HG03432 (cell line): ENCODE data around the gene SNAPC4.
"Not testable (repeated sequence)": the region's sequence is repeated elsewhere in the genome, so short reads cannot be mapped to it uniquely, and the experiment has no call there.

Experiments
- ATAC-seq: cut with Tn5 transposase; IDR thresholded peaks from one replicate; pipeline ENCODE4 v1.9.1; 2021; ENCODE audit warnings: mild to moderate bottlenecking, moderate library complexity; ENCODE audit not compliant: unreplicated experiment

Gene SNAPC4

DNA sequence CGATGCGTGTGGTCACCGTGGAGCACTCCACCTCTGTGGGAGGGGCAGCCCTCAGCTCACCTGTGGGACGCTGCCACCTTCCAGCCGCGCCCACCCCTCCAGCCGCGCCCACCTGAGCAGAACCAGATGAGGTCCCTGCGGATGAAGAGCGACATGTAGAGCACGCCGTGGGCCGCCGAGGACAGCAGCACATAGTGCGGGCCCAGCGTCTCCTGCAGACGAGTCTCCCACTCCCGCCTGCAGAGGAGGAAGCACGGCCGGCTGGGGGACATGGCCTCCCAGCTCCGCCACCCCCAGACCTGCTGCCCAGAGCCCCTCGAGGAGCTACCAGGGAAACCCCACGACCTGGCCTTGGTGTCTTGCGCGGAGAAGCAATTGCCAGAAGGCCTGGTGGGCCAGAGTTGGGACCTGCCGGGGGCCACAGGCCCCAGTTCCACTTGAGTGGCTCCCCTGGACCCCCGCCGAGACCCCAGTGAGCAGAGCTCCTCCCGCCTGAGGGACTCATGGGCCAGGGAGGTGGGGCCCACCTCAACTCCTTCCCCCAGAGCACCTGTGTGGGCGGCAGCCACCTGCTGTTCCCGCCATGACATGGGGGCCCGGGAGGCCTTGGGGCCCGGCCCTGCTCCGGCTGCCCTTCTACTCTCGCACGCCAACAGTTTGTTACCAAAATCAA, 33.2 kb upstream of the SNAPC4 start:
- ATAC-seq, result no peak

DNA sequence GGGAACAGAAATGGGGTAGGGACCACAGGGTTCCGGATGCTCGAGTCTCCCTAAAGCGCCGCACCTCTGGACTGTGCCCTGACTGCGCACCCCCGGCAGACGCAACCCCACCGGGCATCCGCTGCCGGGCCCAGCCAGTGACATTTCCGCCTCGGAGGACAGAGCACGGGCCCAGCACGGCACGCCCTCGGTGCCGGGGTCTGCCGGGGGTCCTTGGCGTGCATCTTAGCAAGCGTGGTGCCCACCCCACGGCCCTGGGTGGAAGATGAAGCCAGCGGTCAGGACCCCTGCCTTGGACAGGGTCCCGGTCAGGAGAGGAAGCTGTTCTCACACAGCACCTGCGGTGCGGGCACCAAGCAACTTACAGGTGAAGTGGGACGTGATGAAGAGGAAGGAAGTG, 32.6 kb upstream of the SNAPC4 start:
- no peak for ATAC-seq

DNA sequence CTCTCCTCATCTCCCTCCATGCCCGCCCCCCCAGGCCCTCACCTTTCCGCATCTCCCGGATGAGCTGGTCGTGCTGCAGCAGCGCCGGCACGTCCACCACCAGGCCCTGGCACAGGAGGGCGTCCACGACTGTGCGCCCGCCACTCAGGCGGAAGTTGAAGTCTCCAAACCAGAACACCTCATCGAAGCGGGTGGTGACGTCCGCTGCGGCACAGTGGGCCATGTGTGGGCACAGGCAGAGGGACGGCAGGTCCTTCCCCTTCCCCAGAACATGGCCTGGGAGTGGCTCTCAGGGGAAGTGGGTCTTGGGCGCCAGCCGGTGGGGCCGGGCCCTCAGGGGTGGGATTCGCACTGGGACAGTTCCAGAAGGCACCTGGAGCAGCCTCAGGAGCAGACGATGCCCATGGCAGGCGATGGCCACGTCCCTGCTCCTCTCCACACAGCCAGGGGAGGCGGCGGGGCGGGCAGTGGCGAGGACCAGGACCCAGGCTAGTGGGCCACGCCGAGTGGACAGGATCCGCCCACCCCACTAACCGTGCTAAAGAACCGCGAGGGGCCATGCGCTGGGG, 31.9 kb upstream of the SNAPC4 start:
- ATAC-seq, result no peak

GRCh38 chr9:136430588-136431234, 30.7 kb upstream of the SNAPC4 start:
- no peak for ATAC-seq

- ATAC-seq, result no peak
These were observed 29.9 kb upstream of the SNAPC4 start for GRCh38 chr9:136429683-136430491.

GRCh38 chr9:136429075-136429628, 29.2 kb upstream of the SNAPC4 start:
- ATAC-seq, result no peak

GRCh38 chr9:136426787-136427186, 26.8 kb upstream of the SNAPC4 start:
- ATAC-seq, result no peak

DNA sequence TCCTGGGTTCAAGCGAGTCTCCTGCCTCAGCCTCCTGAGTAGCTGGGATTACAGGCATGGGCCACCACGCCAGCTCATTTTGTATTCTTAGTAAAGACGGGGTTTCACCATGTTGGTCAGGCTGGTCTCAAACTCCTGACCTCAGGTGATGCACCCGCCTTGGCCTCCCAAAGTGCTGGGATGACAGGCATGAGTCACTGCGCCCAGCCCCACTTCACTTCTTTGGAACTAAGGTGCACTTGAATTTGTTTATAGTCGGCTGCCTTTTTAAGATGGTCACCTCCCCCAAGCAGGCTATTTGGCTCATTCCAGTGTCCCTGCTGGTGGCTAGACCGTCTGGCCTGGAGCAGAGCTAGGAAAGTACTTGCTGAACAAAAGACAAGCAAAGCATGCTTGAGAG, 25.4 kb upstream of the SNAPC4 start:
- not testable (repeated sequence) for ATAC-seq

GRCh38 chr9:136424750-136425362, 24.9 kb upstream of the SNAPC4 start:
- no peak for ATAC-seq

DNA sequence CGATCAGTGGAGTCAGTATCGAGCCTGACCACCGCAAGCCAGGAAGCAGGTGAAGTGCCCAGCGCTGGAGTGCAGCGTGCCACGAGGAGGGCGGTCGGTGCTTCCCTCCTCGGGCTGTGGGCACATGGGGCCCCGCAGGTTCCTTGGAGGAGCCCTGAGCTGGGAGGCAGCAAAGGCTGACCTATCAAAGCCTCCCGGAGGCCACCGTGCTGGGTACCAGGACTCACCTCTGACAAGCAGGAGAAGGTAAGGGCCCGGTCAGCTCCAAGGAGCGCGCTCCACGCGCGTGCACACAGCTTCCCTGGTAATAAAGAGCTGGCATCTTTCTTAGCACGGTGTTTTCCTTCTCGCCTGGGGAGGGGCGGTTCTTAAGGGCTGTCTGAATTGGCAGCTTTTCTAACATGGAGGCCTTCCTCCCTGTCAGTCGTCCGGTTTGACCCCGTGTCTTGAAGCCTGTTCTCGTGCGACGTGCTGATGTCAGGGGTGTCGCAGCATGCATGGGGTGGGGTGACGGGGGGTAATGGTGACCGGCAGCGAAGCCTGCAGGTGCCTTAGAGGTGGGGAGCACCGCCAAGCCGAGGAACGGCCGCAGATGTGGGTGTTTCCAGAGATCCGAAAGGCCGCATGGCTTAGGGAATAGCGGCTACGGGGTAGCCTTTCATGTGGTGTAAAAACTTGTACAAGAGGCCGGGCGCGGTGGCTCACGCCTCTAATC, 23.6 kb upstream of the SNAPC4 start:
- ATAC-seq, result no peak

DNA sequence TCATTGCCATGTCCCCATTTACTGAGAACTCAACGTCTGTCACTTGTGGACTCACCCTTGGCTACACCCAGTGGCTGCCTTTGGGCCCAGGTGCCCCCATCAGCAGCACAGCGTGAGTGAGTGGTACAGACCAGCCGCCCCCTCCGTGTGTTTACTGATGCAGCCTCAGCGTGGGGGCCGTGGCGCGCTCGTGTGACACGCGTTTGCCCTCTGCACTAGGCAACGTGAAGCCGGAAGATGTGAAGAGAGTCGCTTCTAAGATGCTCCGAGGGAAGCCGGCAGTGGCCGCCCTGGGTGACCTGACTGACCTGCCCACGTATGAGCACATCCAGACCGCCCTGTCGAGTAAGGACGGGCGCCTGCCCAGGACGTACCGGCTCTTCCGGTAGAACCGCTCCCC, 22.9 kb upstream of the SNAPC4 start:
- ATAC-seq, result no peak

DNA sequence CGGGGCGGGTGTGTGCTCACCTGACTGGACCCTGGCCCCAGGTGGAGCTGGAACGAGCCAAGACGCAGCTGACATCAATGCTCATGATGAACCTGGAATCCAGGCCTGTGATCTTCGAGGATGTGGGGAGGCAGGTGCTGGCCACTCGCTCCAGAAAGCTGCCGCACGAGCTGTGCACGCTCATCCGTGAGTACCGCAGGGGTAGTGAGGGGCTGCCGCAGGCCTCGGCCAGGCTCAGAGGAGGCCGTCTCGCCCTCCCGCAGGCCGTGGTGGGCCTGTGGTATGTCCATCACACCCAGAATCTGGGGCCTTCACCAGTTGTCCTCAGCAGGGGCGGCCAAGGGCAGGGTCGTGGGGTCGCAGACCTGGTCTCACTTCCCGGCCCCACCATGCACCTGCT, 21.8 kb upstream of the SNAPC4 start:
- no peak for ATAC-seq

DNA sequence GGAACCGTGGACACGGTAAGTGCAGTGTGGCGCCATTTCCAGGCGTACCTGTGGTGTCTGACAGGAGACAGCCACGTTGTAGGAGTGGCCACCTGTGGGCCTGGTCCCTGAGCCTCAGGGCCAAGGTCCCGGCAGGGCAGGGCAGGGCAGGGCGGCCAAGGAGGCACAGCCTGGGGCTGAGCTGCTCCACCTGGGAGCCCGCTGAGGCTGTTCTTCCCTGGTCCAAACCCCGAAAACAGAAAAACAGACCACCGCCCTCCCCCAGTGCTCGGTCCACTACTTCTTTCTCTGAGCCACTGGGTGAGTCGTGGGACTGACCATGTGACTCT, 19.1 kb upstream of the SNAPC4 start:
- no peak for ATAC-seq

DNA sequence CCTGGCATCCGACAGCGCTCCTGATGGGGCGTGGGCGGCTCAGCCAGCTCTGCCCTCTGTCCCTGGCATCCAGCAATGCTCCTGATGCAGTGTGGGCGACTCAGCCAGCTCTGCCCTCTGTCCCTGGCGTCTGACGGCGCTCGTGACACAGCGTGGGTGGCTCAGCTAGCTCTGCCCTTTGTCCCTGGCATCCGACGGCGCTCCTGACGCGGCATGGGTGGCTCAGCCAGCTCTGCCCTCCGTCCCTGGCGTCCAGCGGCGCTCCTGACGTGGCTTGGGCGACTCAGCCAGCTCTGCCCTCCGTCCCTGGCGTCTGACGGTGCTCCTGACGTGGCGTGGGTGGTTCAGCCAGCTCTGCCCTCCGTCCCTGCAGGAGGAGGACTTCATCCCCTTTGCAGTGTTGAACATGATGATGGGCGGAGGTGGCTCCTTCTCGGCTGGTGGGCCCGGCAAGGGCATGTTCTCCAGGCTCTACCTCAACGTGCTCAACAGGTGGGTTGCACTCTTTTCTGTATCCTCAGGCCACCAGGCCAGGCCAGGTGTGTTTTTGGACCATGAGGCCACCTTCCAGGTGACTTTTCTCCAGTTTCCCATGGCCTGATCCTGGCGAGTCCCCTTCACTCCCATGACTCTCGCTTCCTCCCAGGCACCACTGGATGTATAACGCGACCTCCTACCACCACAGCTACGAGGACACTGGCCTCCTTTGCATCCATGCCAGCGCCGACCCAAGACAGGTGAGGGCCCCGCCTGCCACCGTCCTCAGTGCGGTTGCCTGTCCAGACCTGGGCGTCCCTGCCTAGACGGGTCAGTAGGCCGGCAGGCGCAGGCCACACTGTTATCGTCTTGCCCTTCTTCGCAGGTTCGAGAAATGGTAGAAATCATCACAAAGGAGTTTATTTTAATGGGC, 18.5 kb upstream of the SNAPC4 start:
- no peak for ATAC-seq

DNA sequence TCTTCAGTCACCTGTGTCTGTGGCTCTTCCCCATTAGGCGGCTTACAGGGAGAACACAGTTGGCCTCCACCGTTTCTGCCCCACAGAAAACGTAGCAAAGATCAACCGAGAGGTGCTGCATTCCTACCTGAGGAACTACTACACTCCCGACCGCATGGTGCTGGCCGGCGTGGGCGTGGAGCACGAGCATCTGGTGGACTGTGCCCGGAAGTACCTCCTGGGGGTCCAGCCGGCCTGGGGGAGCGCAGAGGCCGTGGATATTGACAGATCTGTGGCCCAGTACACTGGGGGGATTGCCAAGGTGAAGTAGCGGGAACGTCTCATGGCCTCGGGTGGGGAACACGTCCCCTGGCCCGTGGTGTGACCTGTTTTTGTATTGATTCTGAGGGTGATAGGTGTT, 16.9 kb upstream of the SNAPC4 start:
- ATAC-seq, result no peak

DNA sequence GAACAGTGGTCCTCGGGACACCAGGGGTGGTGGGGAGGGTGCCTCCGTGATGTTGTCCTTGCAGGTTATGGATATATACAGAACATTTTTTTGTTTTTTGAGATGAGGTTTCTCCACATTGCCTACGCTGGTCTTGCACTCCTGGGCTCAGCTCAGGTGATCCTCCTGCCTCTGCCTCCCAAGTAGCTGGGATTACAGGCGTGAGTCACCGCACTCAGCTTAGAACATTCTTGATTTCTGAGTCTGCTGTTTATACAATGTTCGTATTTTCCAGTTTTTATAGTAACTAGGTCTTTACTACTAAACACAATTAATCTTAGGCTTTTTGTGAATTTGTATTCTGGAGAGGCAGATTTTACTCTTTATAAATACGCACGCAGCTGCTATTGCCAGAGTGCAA, 16.5 kb upstream of the SNAPC4 start:
- no peak for ATAC-seq

- no peak for ATAC-seq
These were observed 13.0 kb upstream of the SNAPC4 start for GRCh38 chr9:136412962-136413361.

DNA sequence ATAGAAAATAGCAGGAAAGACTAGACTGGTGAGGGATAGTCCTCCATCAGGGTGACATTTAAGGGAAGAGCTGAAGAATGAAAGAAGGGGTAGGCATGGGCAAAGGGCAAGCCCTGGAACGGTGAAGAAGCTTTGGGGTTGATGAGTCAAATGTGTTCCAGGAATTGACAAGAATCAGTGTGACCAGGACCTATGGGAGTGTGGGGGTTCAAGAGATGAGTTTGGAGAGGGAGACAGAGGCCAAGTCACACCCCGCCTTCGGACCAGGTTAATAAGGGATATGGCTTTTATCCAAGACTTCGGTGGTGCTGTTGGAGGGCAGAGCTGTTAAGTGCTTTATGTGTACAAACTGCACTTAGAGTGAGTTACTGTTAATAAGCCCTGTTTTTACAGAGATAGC, 11.4 kb upstream of the SNAPC4 start:
- no peak for ATAC-seq

GRCh38 chr9:136410500-136411287, 10.7 kb upstream of the SNAPC4 start, which contains the start of the genes ENTR1 and PMPCA:
TSS of gene ENTR1 (minus strand) at chr9:136410614. CDS start at chr9:136410397, 217 bp downstream.
TSS of gene PMPCA (plus strand) at chr9:136410658. CDS start at chr9:136410669, 11 bp downstream.
- ATAC-seq, result peak; percentile 83
